Smooth muscle cell (in vitro differentiated cells): Measurements from ENCODE around the gene MEGF6. TPM values are rescaled to one million over a fixed set of nuclear protein-coding genes. Genes with fewer than 3 reads are reported as not detected.

ENCODE experiments used
- DNase-seq: peaks from one replicate; lab custom pipeline; 2025; ENCODE audit not compliant: unreplicated experiment; lab: John Stamatoyannopoulos, UW
- H2AFZ ChIP-seq: fragments of 200-600 bp; sonication (generic); 2 replicates; pipeline ENCODE4 v1.6.0; 2016; ENCODE audit warnings: antibody characterized with exemption, low read depth, mild to moderate bottlenecking
- H3F3A ChIP-seq: fragments of 200-600 bp; sonication (generic); 2 replicates; pipeline ENCODE4 v1.6.0; 2017; ENCODE audit warnings: antibody characterized with exemption, low read depth
- H3K27ac ChIP-seq: fragments of 200-600 bp; sonication (generic); 2 replicates; pipeline ENCODE4 v1.5.1; 2016; ENCODE audit warnings: low read depth, mild to moderate bottlenecking
- H3K27me3 ChIP-seq: fragments of 200-600 bp; sonication (generic); 2 replicates; pipeline ENCODE4 v1.6.1; 2016; ENCODE audit warnings: low read depth, mild to moderate bottlenecking
- H3K36me3 ChIP-seq: fragments of 200-600 bp; sonication (generic); 2 replicates; pipeline ENCODE4 v1.5.1; 2016; ENCODE audit warnings: low read depth
- H3K4me1 ChIP-seq: fragments of 200-600 bp; sonication (generic); 2 replicates; pipeline ENCODE4 v1.5.1; 2016; ENCODE audit warnings: low read depth
- H3K4me2 ChIP-seq: fragments of 200-600 bp; sonication (generic); 2 replicates; pipeline ENCODE4 v1.6.0; 2016; ENCODE audit warnings: mild to moderate bottlenecking
- H3K4me3 ChIP-seq: fragments of 200-600 bp; sonication (generic); 2 replicates; pipeline ENCODE4 v1.5.1; 2016; ENCODE audit warnings: mild to moderate bottlenecking
- H3K79me2 ChIP-seq: fragments of 200-600 bp; sonication (generic); 2 replicates; pipeline ENCODE4 v1.6.0; 2016; ENCODE audit warnings: low read depth, mild to moderate bottlenecking
- H3K9ac ChIP-seq: fragments of 200-600 bp; sonication (generic); 2 replicates; pipeline ENCODE4 v1.6.0; 2016; ENCODE audit warnings: low read depth
- H3K9me3 ChIP-seq: fragments of 200-600 bp; sonication (generic); replicated peaks from 2 replicates; pipeline ENCODE4 v1.5.1; 2016; ENCODE audit warnings: low read depth
- H4K20me1 ChIP-seq: fragments of 200-600 bp; sonication (generic); 2 replicates; pipeline ENCODE4 v1.6.0; 2016; ENCODE audit warnings: low read depth
- CTCF ChIP-seq: fragments of 200-600 bp; sonication (generic); IDR thresholded peaks from 2 replicates; pipeline ENCODE4 v1.5.1; 2017; ENCODE audit warnings: borderline replicate concordance, mild to moderate bottlenecking, antibody characterized with exemption; ENCODE audit not compliant: insufficient read depth, poor library complexity, severe bottlenecking
- WGBS: methylation state at CpG from one replicate; pipeline ENCODE4 v1.1.7; 2016; ENCODE audit warnings: low lambda C conversion rate; 5-methylcytosine and 5-hydroxymethylcytosine counted together
- polyA plus RNA-seq: library from polyadenylated mRNA; unstranded; fragments of >200 nt; fragmentation: Nextera tagmentation; extraction: Ambion mirVana; gene quantifications from 2 replicates; pipeline ENCODE4 v1.2.1, GENCODE V29; 2016
- total RNA-seq: library from RNA; depleted of rRNA; stranded (reverse); fragments of >200 nt; gene quantifications from 2 replicates; pipeline ENCODE4 v1.2.3, GENCODE V29; 2014

Gene MEGF6
- total and polyA plus RNA-seq, 2 experiments from 2014 or later, result 6.5 to 12.8 TPM

- Histone ChIP-seq H3K27me3 (no peaks in the 10 kb centered on the region), H2AFZ (no peak overlapping the region), H3K4me2 (no peak overlapping the region), H3K27ac (no peak overlapping the region), H3K9ac (no peak overlapping the region), H3K9me3 (no peaks in the 10 kb centered on the region), H3K36me3 (no peaks in the 10 kb centered on the region), H3K4me3 (no peak overlapping the region), H3F3A (no peaks in the 10 kb centered on the region), H3K79me2 (no peaks in the 10 kb centered on the region), H3K4me1 (no peaks in the 10 kb centered on the region), H4K20me1 (no peaks in the 10 kb centered on the region)
- DNase-seq, result no peak
- WGBS, result 95% methylated on average over 7 of the region's 8 CpGs
- no peak for TF ChIP-seq CTCF
These were observed 41.9 kb downstream of the MEGF6 start for GRCh38 chr1:3569436-3569835.

- WGBS, result 94% methylated on average over 13 of the region's 13 CpGs
- no peaks in the 10 kb centered on the region for H3K79me2 ChIP-seq
- no peaks in the 10 kb centered on the region for H3K4me1 ChIP-seq
- H3K4me2 ChIP-seq, result no peak overlapping the region
- H3K27me3 ChIP-seq, result no peaks in the 10 kb centered on the region
- no peaks in the 10 kb centered on the region for H3K36me3 ChIP-seq
- H3K9ac ChIP-seq, result no peak overlapping the region
- TF ChIP-seq CTCF, result no peak
- no peak overlapping the region for H2AFZ ChIP-seq
- H3F3A ChIP-seq, result no peaks in the 10 kb centered on the region
- no peaks in the 10 kb centered on the region for H4K20me1 ChIP-seq
- no peaks in the 10 kb centered on the region for H3K9me3 ChIP-seq
- DNase-seq, result no peak
- no peak overlapping the region for H3K4me3 ChIP-seq
- no peak overlapping the region for H3K27ac ChIP-seq
These were observed 42.4 kb downstream of the MEGF6 start for GRCh38 chr1:3568815-3569435.

- H3K36me3 ChIP-seq, result no peaks in the 10 kb centered on the region
- no peak overlapping the region for H3K27ac ChIP-seq
- H4K20me1 ChIP-seq, result no peaks in the 10 kb centered on the region
- no peak overlapping the region for H2AFZ ChIP-seq
- DNase-seq, result no peak
- no peaks in the 10 kb centered on the region for H3F3A ChIP-seq
- H3K27me3 ChIP-seq, result no peaks in the 10 kb centered on the region
- H3K4me2 ChIP-seq, result no peak overlapping the region
- no peak overlapping the region for H3K9ac ChIP-seq
- H3K4me3 ChIP-seq, result no peak overlapping the region
- H3K4me1 ChIP-seq, result no peaks in the 10 kb centered on the region
- TF ChIP-seq CTCF, result no peak
- no peaks in the 10 kb centered on the region for H3K9me3 ChIP-seq
- no peaks in the 10 kb centered on the region for H3K79me2 ChIP-seq
- 93% methylated on average over 32 of the region's 32 CpGs for WGBS
These were observed 44.1 kb downstream of the MEGF6 start for GRCh38 chr1:3566951-3567804.
